Measurements from ENCODE around the gene TMEM101. TPM values are rescaled to one million over a fixed set of nuclear protein-coding genes. Genes with fewer than 3 reads are reported as not detected.

The TMEM101 gene
- total RNA-seq (2014; rRNA removed; shearing (Covaris generic)) (27.2 and 41.9 TPM in 2 replicates), total RNA-seq (2022) (22.5 and 26.5 TPM in 2 replicates), Bru-seq, nascent RNA (percentile 52 among the genes with signal in this experiment), BruChase-seq, experiment 1, labeled RNA remaining after a 6-hour chase (percentile 56 among the genes with signal in this experiment), BruChase-seq, experiment 2, labeled RNA remaining after a 2-hour chase (percentile 60 among the genes with signal in this experiment)
- long read RNA-seq, transcript TMEM101-201 (4 exons, 1,536 nt): major isoform, 17 of 28 reads
- long read RNA-seq, partial matches to known transcripts: 0 of 28 reads
- long read RNA-seq, other reads (novel, unspliced or antisense): 9 of 28 reads

DNA sequence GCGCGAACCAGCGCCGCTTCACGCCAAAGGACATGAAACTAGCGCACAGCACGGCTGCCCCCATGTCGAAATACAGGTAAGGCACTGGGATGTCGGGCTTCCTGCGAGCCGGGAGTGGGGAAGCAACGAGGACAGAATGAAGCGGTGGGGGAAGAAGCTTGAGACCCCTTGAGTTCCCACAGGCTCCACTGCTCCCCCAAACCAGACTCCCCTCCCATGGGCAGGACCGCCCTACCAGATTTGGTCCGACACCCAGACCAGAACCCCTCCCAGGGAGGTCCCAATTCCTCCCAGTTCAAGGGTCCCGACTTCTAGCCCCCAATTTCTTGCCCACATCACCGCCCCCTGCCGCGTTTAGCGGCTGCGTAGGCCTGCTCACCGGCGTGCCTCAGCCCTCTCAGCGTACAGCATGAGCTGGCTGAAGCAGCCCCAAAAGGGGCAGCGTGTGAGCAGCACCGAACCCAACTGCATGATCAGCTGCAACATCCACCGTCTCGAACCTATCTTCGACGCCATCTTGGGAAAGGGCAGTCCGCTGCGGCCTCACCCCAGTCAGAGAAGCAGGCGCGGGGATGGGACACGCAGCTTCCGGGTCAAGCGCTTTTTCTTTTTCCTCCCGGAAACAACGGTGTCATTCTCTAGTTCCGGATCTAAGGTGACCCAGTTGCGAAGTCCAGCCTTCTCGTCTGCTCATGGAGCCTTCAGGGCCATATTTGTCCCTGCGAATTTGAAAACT lies at the start of gene TMEM101:
TMEM101 (minus strand) TSS at position 527 of the 736 bp plus-strand sequence; CDS start at position 516, 11 bp downstream.
- Histone ChIP-seq H3K4me3 (ENCODE audit: low read depth, low read length, poor library complexity, severe bottlenecking) (peak within 1 kb of the TSS; percentile 96), H3K4me1 (ENCODE audit: insufficient read depth, low read length, poor library complexity, severe bottlenecking) (peaks cover 11% of the 10 kb centered on the region), H3K79me2 (ENCODE audit: insufficient read depth, low read depth, low read length) (peaks cover 6% of the 10 kb centered on the region; the same call in 1 of the 2 replicates), H3K36me3 (ENCODE audit: insufficient read depth, low read length) (peaks cover 4% of the 10 kb centered on the region; the same call in 1 of the 2 replicates), H2AFZ (ENCODE audit: low read length) (peak within 1 kb of the TSS; percentile 95), H3K9me2 (ENCODE audit: insufficient read depth, low read length) (no peaks in the 10 kb centered on the region), H4K20me1 (ENCODE audit: insufficient read depth, low read length) (no peaks in the 10 kb centered on the region), H3K9me3 (ENCODE audit: low read length) (no peaks in the 10 kb centered on the region), H3K27ac (ENCODE audit: low read depth, low read length, poor library complexity, severe bottlenecking) (peak within 1 kb of the TSS; percentile 44), H3K4me2 (ENCODE audit: low read length) (peak within 1 kb of the TSS; percentile 90)
- ChIA-PET CTCF (ENCODE audit: unreplicated experiment) (interaction anchor here (0.6 kb wide), 1 partner anchor 35 kb away, joined by 5 read pairs; no protein-coding TSS in a partner anchor), POLR2A (interaction anchor here (0.5 to 0.6 kb wide), 2 partner anchors 56 to 1049 kb away, joined by 3 to 5 read pairs; no protein-coding TSS in a partner anchor)
- DNase-seq (ENCODE audit: low spot score): peak; percentile 94
- BruUV-seq (replicated peaks): no TSS peak
- TF ChIP-seq, protein P1, sequence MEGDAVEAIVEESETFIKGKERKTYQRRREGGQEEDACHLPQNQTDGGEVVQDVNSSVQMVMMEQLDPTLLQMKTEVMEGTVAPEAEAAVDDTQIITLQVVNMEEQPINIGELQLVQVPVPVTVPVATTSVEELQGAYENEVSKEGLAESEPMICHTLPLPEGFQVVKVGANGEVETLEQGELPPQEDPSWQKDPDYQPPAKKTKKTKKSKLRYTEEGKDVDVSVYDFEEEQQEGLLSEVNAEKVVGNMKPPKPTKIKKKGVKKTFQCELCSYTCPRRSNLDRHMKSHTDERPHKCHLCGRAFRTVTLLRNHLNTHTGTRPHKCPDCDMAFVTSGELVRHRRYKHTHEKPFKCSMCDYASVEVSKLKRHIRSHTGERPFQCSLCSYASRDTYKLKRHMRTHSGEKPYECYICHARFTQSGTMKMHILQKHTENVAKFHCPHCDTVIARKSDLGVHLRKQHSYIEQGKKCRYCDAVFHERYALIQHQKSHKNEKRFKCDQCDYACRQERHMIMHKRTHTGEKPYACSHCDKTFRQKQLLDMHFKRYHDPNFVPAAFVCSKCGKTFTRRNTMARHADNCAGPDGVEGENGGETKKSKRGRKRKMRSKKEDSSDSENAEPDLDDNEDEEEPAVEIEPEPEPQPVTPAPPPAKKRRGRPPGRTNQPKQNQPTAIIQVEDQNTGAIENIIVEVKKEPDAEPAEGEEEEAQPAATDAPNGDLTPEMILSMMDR (conservative IDR thresholded peaks at IDR 0.05; ENCODE audit: low read length): no peak
- no peak for TF ChIP-seq EZH2phosphoT487 (IDR thresholded peaks at IDR 0.05; ENCODE audit: borderline replicate concordance, low read depth, low read length)
- intact Hi-C loops (cut with micrococcal nuclease; ENCODE audit: unreplicated experiment): no loop called here

- H2AFZ ChIP-seq (ENCODE audit: low read length): no peak overlapping the region
- no peaks in the 10 kb centered on the region for H3K9me2 ChIP-seq (ENCODE audit: insufficient read depth, low read length)
- DNase-seq (ENCODE audit: low spot score): no peak
- H3K36me3 ChIP-seq (ENCODE audit: insufficient read depth, low read length): peaks cover 52% of the 10 kb centered on the region
- ChIA-PET CTCF (ENCODE audit: unreplicated experiment) (no interaction called here), POLR2A (interaction anchor here (0.7 kb wide), 1 partner anchor 105 kb away, joined by 3 read pairs; no protein-coding TSS in a partner anchor)
- no peak overlapping the region for H3K27ac ChIP-seq (ENCODE audit: low read depth, low read length, poor library complexity, severe bottlenecking)
- BruUV-seq (replicated peaks): TSS peak; percentile 32
- peaks cover 69% of the 10 kb centered on the region for H3K79me2 ChIP-seq (ENCODE audit: insufficient read depth, low read depth, low read length)
- H3K9me3 ChIP-seq (ENCODE audit: low read length): 0 out of 2 replicates have a peak, but pooled peaks cover under 1% of the 10 kb centered on the region
- peak overlapping the region; percentile 7 for H3K4me3 ChIP-seq (ENCODE audit: low read depth, low read length, poor library complexity, severe bottlenecking)
- no peaks in the 10 kb centered on the region for H4K20me1 ChIP-seq (ENCODE audit: insufficient read depth, low read length)
- H3K4me1 ChIP-seq (ENCODE audit: insufficient read depth, low read length, poor library complexity, severe bottlenecking): peaks cover 25% of the 10 kb centered on the region
- H3K4me2 ChIP-seq (ENCODE audit: low read length): peak overlapping the region; percentile 33
- TF ChIP-seq EZH2phosphoT487 (IDR thresholded peaks at IDR 0.05; ENCODE audit: borderline replicate concordance, low read depth, low read length): no peak
- TF ChIP-seq, protein P1 (conservative IDR thresholded peaks at IDR 0.05; ENCODE audit: low read length): no peak
- intact Hi-C loops (cut with micrococcal nuclease; ENCODE audit: unreplicated experiment): no loop called here
Observed at GRCh38 chr17:44063704-44064639, 49.2 kb upstream of the TMEM101 start.

Data from OCI-LY7 (cell line).